Measurements from ENCODE around the gene SETD2.
"Not testable (repeated sequence)": the region's sequence is repeated elsewhere in the genome, so short reads cannot be mapped to it uniquely, and the experiment has no call there.

The SETD2 gene

GRCh38 chr3:47047069-47047468, 116.8 kb downstream of the SETD2 start (continued):
- TF ChIP-seq PATZ1 (CRISPR knock-in tag; IDR thresholded peaks at IDR 0.05; ENCODE audit: borderline replicate concordance) (no peak), ZFP3 (CRISPR knock-in tag; IDR thresholded peaks at IDR 0.05) (no peak), SNAI2 (CRISPR knock-in tag; IDR thresholded peaks at IDR 0.05) (no peak)

GRCh38 chr3:47042231-47042791, 121.6 kb downstream of the SETD2 start:
- no peak for ATAC-seq
- TF ChIP-seq ZFP30 (CRISPR knock-in tag; IDR thresholded peaks at IDR 0.05): no peak
- TF ChIP-seq SNAI2 (CRISPR knock-in tag; IDR thresholded peaks at IDR 0.05): no peak
- TF ChIP-seq GLIS3 (CRISPR knock-in tag; IDR thresholded peaks at IDR 0.05): no peak
- no peak for TF ChIP-seq CREB5 (CRISPR knock-in tag; IDR thresholded peaks at IDR 0.05; ENCODE audit: low read depth)
- no peak for TF ChIP-seq CSRNP3 (CRISPR knock-in tag; IDR thresholded peaks at IDR 0.05)
- TF ChIP-seq CSDC2 (CRISPR knock-in tag; IDR thresholded peaks at IDR 0.05): no peak
- TF ChIP-seq TOX (CRISPR knock-in tag; IDR thresholded peaks at IDR 0.05; ENCODE audit: borderline replicate concordance): no peak

- TF ChIP-seq SNAI2 (CRISPR knock-in tag; IDR thresholded peaks at IDR 0.05): no peak
- TF ChIP-seq ZNF8 (CRISPR knock-in tag; IDR thresholded peaks at IDR 0.05): no peak
- no peak for TF ChIP-seq CREB5 (CRISPR knock-in tag; IDR thresholded peaks at IDR 0.05; ENCODE audit: low read depth)
- TF ChIP-seq OSR1 (CRISPR knock-in tag; IDR thresholded peaks at IDR 0.05): no peak
- no peak for TF ChIP-seq ZC3H10 (CRISPR knock-in tag; IDR thresholded peaks at IDR 0.05)
- no peak for ATAC-seq
Measured at GRCh38 chr3:47041114-47041513, 122.8 kb downstream of the SETD2 start.

GRCh38 chr3:47037302-47037701, 126.6 kb downstream of the SETD2 start:
- ATAC-seq: not testable (repeated sequence)

- ATAC-seq: no peak
Measured at GRCh38 chr3:47036145-47036544, 127.8 kb downstream of the SETD2 start.

GRCh38 chr3:47035645-47036044, 128.3 kb downstream of the SETD2 start:
- ATAC-seq: no peak
- TF ChIP-seq ZNF8 (CRISPR knock-in tag; IDR thresholded peaks at IDR 0.05) (no peak), ZC3H10 (CRISPR knock-in tag; IDR thresholded peaks at IDR 0.05) (no peak), ESRRG (CRISPR knock-in tag; IDR thresholded peaks at IDR 0.05) (no peak), PPARA (CRISPR knock-in tag; IDR thresholded peaks at IDR 0.05; ENCODE audit: borderline replicate concordance) (no peak), RARB (CRISPR knock-in tag; IDR thresholded peaks at IDR 0.05) (no peak), OSR1 (CRISPR knock-in tag; IDR thresholded peaks at IDR 0.05) (no peak), ZNF565 (CRISPR knock-in tag; conservative IDR thresholded peaks at IDR 0.05; ENCODE audit: low read depth) (no peak), PATZ1 (CRISPR knock-in tag; IDR thresholded peaks at IDR 0.05; ENCODE audit: borderline replicate concordance) (no peak), ZFP3 (CRISPR knock-in tag; IDR thresholded peaks at IDR 0.05) (no peak), TCF4 (CRISPR knock-in tag; IDR thresholded peaks at IDR 0.05; ENCODE audit: borderline replicate concordance) (no peak), POU6F1 (CRISPR knock-in tag; IDR thresholded peaks at IDR 0.05; ENCODE audit: borderline replicate concordance, low read depth) (no peak), SNAI2 (CRISPR knock-in tag; IDR thresholded peaks at IDR 0.05) (no peak), ZFP30 (CRISPR knock-in tag; IDR thresholded peaks at IDR 0.05) (no peak), GLIS3 (CRISPR knock-in tag; IDR thresholded peaks at IDR 0.05) (no peak)

More at GRCh38 chr3:47036145-47036544, 127.8 kb downstream of the SETD2 start:
- no peak for TF ChIP-seq CREB5 (CRISPR knock-in tag; IDR thresholded peaks at IDR 0.05; ENCODE audit: low read depth)
- TF ChIP-seq GLIS3 (CRISPR knock-in tag; IDR thresholded peaks at IDR 0.05): no peak
- no peak for TF ChIP-seq ISL1 (CRISPR knock-in tag; IDR thresholded peaks at IDR 0.05)
- TF ChIP-seq CSDC2 (CRISPR knock-in tag; IDR thresholded peaks at IDR 0.05): no peak
- no peak for TF ChIP-seq OSR1 (CRISPR knock-in tag; IDR thresholded peaks at IDR 0.05)
- no peak for TF ChIP-seq TCF4 (CRISPR knock-in tag; IDR thresholded peaks at IDR 0.05; ENCODE audit: borderline replicate concordance)
- no peak for TF ChIP-seq ZFP30 (CRISPR knock-in tag; IDR thresholded peaks at IDR 0.05)
